Hippocampal formation (tissue), 2 donors: ENCODE measurements around the gene SIVA1.

Experiments
- DNase-seq, 2 donors: peaks; one replicate each; lab custom pipeline; 2025; lab: John Stamatoyannopoulos, UW

The SIVA1 gene

GRCh38 chr14:104797115-104798044, 44.4 kb downstream of the SIVA1 start:
- DNase-seq: no peak

GRCh38 chr14:104798300-104799243, 45.6 kb downstream of the SIVA1 start:
- DNase-seq: no peak

- DNase-seq: no peak
Observed at GRCh38 chr14:104799244-104800014, 46.5 kb downstream of the SIVA1 start.

- peak; percentile 40 to 43 for DNase-seq
Observed at GRCh38 chr14:104800015-104800770, 47.2 kb downstream of the SIVA1 start.

- DNase-seq: no peak
Observed at GRCh38 chr14:104800771-104801519, 48.0 kb downstream of the SIVA1 start, which contains the start of gene ZBTB42. Gene ZBTB42 (plus strand): TSS chr14:104801101. CDS start chr14:104801198, 97 bp downstream.

GRCh38 chr14:104801520-104802393, 48.8 kb downstream of the SIVA1 start:
- DNase-seq: no peak

GRCh38 chr14:104802394-104803184, 49.6 kb downstream of the SIVA1 start:
- no peak for DNase-seq

GRCh38 chr14:104803280-104803911, 50.4 kb downstream of the SIVA1 start:
- no peak for DNase-seq

- no peak for DNase-seq
Observed at GRCh38 chr14:104803912-104804410, 51.0 kb downstream of the SIVA1 start.

- no peak for DNase-seq
Observed at GRCh38 chr14:104804481-104805325, 51.8 kb downstream of the SIVA1 start.

- DNase-seq: no peak
Observed at GRCh38 chr14:104805326-104805678, 52.4 kb downstream of the SIVA1 start.

- no peak for DNase-seq
Observed at GRCh38 chr14:104805941-104806624, 53.1 kb downstream of the SIVA1 start.

- no peak for DNase-seq
Observed at GRCh38 chr14:104806625-104807465, 53.9 kb downstream of the SIVA1 start.

- no peak for DNase-seq
Observed at GRCh38 chr14:104808456-104808855, 55.5 kb downstream of the SIVA1 start.
